ENCODE data around the gene EIPR1. TPM values are rescaled to one million over a fixed set of nuclear protein-coding genes. Genes with fewer than 3 reads are reported as not detected.

Gene EIPR1
- total RNA-seq, 1 experiment from 2014 or later = 22.8 TPM

GRCh38 chr2:3305431-3305830 is 72.2 kb downstream of the EIPR1 start (continued):
- no peak for TF ChIP-seq GTF2I (CRISPR knock-in tag; conservative IDR thresholded peaks at IDR 0.05)
- TF ChIP-seq KAT7 (CRISPR knock-in tag; IDR thresholded peaks at IDR 0.05; ENCODE audit: borderline replicate concordance) = no peak
- TF ChIP-seq ATF6 (CRISPR knock-in tag; IDR thresholded peaks at IDR 0.05) = no peak

GRCh38 chr2:3303583-3304406 is 73.8 kb downstream of the EIPR1 start:
- ChIA-PET CTCF (interaction anchor here (0.9 to 1.7 kb wide), 6 partner anchors 17 to 134 kb away, joined by 3 to 6 read pairs (median 4); no protein-coding TSS in a partner anchor), POLR2A (no interaction called here)
- DNase-seq (ENCODE audit: low spot score) (peak; percentile 90), ATAC-seq (peak; percentile 91)
- TF ChIP-seq USF1 (CRISPR knock-in tag; IDR thresholded peaks at IDR 0.05) (peak; percentile 93), PRRX2 (CRISPR knock-in tag; IDR thresholded peaks at IDR 0.05) (no peak), MAX (CRISPR knock-in tag; IDR thresholded peaks at IDR 0.05) (peak; percentile 68; the same call in 1 of the 2 replicates), USF2 (CRISPR knock-in tag; IDR thresholded peaks at IDR 0.05) (peak; percentile 92), ESRRA (CRISPR knock-in tag; IDR thresholded peaks at IDR 0.05; ENCODE audit: borderline replicate concordance) (no peak), CTCF (IDR thresholded peaks at IDR 0.05) (peak; percentile 82), E2F4 (CRISPR knock-in tag; IDR thresholded peaks at IDR 0.05; ENCODE audit: borderline replicate concordance, low read depth) (no peak), FOXK1 (CRISPR knock-in tag; IDR thresholded peaks at IDR 0.05) (peak; percentile 44; the same call in 1 of the 2 replicates), MYBL2 (CRISPR knock-in tag; IDR thresholded peaks at IDR 0.05) (no peak), GABPB1 (CRISPR knock-in tag; IDR thresholded peaks at IDR 0.05) (peak; percentile 49), HMGXB4 (CRISPR knock-in tag; IDR thresholded peaks at IDR 0.05) (0 out of 2 replicates have a peak, but pooled peaks have one; percentile 24)
- H3K4me1 Mint-ChIP-seq = peaks cover 41% of the 10 kb centered on the region
- peak overlapping the region; percentile 90 for H3K27ac Mint-ChIP-seq
- peak overlapping the region; percentile 26; the same call in 1 of the 2 replicates for H3K4me3 Mint-ChIP-seq
- H3K9me3 Mint-ChIP-seq = no peaks in the 10 kb centered on the region
- H3K36me3 Mint-ChIP-seq = peaks cover 7% of the 10 kb centered on the region
- no peaks in the 10 kb centered on the region for H3K27me3 Mint-ChIP-seq (ENCODE audit: low read depth)
